IMR-90 (cell line): Measurements from ENCODE around the gene SPTLC2. TPM values are rescaled to one million over a fixed set of nuclear protein-coding genes. Genes with fewer than 3 reads are reported as not detected.
A peak's percentile ranks its signal among the peaks of the same experiment; 100 is the strongest.

Source experiments
- ATAC-seq: fragments of 200-7000 bp; cut with Tn5 transposase; 2 replicates; pipeline ENCODE4 v1.9.1; 2020; ENCODE audit warnings: low read depth, mild to moderate bottlenecking, moderate library complexity
- BruUV-seq: library from RNA; stranded (reverse); fragments of 400-500 nt; replicated peaks from 2 replicates; lab custom pipeline; 2021; lab: Mats Ljungman, UMichigan
- CTCF ChIA-PET: fragments of 300-600 bp; formaldehyde crosslinking; extraction: SDS; loops from one replicate; lab custom pipeline; 2021; ENCODE audit warnings: antibody characterized with exemption; lab: Yijun Ruan, JAX
- POLR2A ChIA-PET: fragments of 300-600 bp; sonication (Branson Sonifier 250); formaldehyde crosslinking; loops from one replicate; lab custom pipeline; 2022; ENCODE audit warnings: antibody characterized with exemption; ENCODE audit not compliant: unreplicated experiment; lab: Charles Lee
- DNase-seq: peaks from one replicate; pipeline ENCODE4 v3.0.0; 2013
- H2AFZ ChIP-seq: replicated peaks from 2 replicates; pipeline ENCODE3; 2013; ENCODE audit warnings: low read length, mild to moderate bottlenecking; ENCODE audit not compliant: poor library complexity
- H2AK5ac ChIP-seq: 2 replicates; pipeline ENCODE4 v1.6.1; 2013; ENCODE audit warnings: low read depth, low read length, inconsistent platforms
- H2AK9ac ChIP-seq: replicated peaks from 2 replicates; pipeline ENCODE3; 2013; ENCODE audit warnings: mild to moderate bottlenecking, low read depth, low read length, moderate library complexity; ENCODE audit not compliant: poor library complexity
- H2BK120ac ChIP-seq: 2 replicates; pipeline ENCODE4 v1.6.1; 2013; ENCODE audit warnings: low read depth, low read length, inconsistent platforms
- H2BK15ac ChIP-seq: 3 replicates; pipeline ENCODE4 v1.6.1; 2013; ENCODE audit warnings: low read depth, low read length, inconsistent platforms
- H2BK20ac ChIP-seq: 2 replicates; pipeline ENCODE4 v1.6.1; 2013; ENCODE audit warnings: low read depth, mild to moderate bottlenecking, inconsistent platforms, low read length, moderate library complexity
- H2BK5ac ChIP-seq: 2 replicates; pipeline ENCODE4 v1.6.1; 2013; ENCODE audit warnings: mild to moderate bottlenecking, low read depth, low read length, inconsistent platforms; ENCODE audit not compliant: poor library complexity, severe bottlenecking
- H3K14ac ChIP-seq: replicated peaks from 2 replicates; pipeline ENCODE4 v1.6.1; 2013; ENCODE audit warnings: low read depth, low read length, inconsistent platforms
- H3K18ac ChIP-seq: 2 replicates; pipeline ENCODE4 v1.6.1; 2013; ENCODE audit warnings: low read depth, low read length, control low read depth
- H3K23ac ChIP-seq: 2 replicates; pipeline ENCODE4 v1.6.1; 2013; ENCODE audit warnings: low read depth, low read length, inconsistent platforms
- H3K27ac ChIP-seq: 2 replicates; pipeline ENCODE4 v1.5.1; 2013; ENCODE audit warnings: mild to moderate bottlenecking, control low read depth, low read length; ENCODE audit not compliant: insufficient read depth
- H3K27me3 ChIP-seq: 2 replicates; pipeline ENCODE4 v1.6.1; 2013; ENCODE audit warnings: low read length; ENCODE audit not compliant: control insufficient read depth, insufficient read depth
- H3K36me3 ChIP-seq: 2 replicates; pipeline ENCODE4 v1.6.1; 2013; ENCODE audit warnings: low read length, mixed read lengths; ENCODE audit not compliant: control insufficient read depth, insufficient read depth
- H3K4ac ChIP-seq: 2 replicates; pipeline ENCODE4 v1.6.1; 2013; ENCODE audit warnings: low read depth, low read length, inconsistent platforms
- H3K4me1 ChIP-seq: 2 replicates; pipeline ENCODE4 v1.6.1; 2013; ENCODE audit warnings: low read length, mixed read lengths; ENCODE audit not compliant: control insufficient read depth, insufficient read depth
- H3K4me2 ChIP-seq: 2 replicates; pipeline ENCODE4 v1.6.1; 2013; ENCODE audit warnings: low read depth, mild to moderate bottlenecking, control low read depth, low read length, moderate library complexity
- H3K4me3 ChIP-seq: 2 replicates; pipeline ENCODE4 v1.5.1; 2013; ENCODE audit warnings: low read depth, mild to moderate bottlenecking, control low read depth, low read length, moderate library complexity; ENCODE audit not compliant: insufficient read depth
- H3K56ac ChIP-seq: 2 replicates; pipeline ENCODE4 v1.6.1; 2013; ENCODE audit warnings: low read length, inconsistent platforms; ENCODE audit not compliant: insufficient read depth; ENCODE audit errors: extremely low read depth
- H3K79me1 ChIP-seq, 2 experiments: 2 replicates each; pipeline ENCODE4 v1.6.1; 2013; ENCODE audit warnings: low read length in 2 of 2, inconsistent platforms in 1 of 2, low read depth in 1 of 2
- H3K9ac ChIP-seq: 2 replicates; pipeline ENCODE4 v1.6.1; 2013; ENCODE audit warnings: low read depth, low read length, control low read depth
- H3K9me1 ChIP-seq: 2 replicates; pipeline ENCODE4 v1.6.1; 2013; ENCODE audit warnings: low read length, inconsistent platforms; ENCODE audit not compliant: insufficient read depth
- H3K9me3 ChIP-seq: 2 replicates; pipeline ENCODE4 v1.6.1; 2013; ENCODE audit warnings: low read length; ENCODE audit not compliant: control insufficient read depth, insufficient read depth
- H4K20me1 ChIP-seq: 2 replicates; pipeline ENCODE4 v1.6.1; 2013; ENCODE audit warnings: low read length, inconsistent platforms; ENCODE audit not compliant: insufficient read depth
- H4K5ac ChIP-seq: 2 replicates; pipeline ENCODE4 v1.6.1; 2013; ENCODE audit warnings: mild to moderate bottlenecking, low read depth, low read length, control low read depth
- H4K8ac ChIP-seq, 2 experiments: 2 replicates each; pipeline ENCODE4 v1.6.1; 2013; ENCODE audit warnings: low read depth in 2 of 2, low read length in 2 of 2, control low read depth in 1 of 2, inconsistent platforms in 1 of 2
- H4K91ac ChIP-seq: 2 replicates; pipeline ENCODE4 v1.6.1; 2013; ENCODE audit warnings: low read depth, low read length, inconsistent platforms; ENCODE audit not compliant: insufficient read depth
- MXI1 ChIP-seq: IDR thresholded peaks from 2 replicates; pipeline ENCODE4 v1.6.1; 2012; ENCODE audit warnings: low read depth, mild to moderate bottlenecking, low read length, moderate library complexity, borderline replicate concordance
- NFE2L2 ChIP-seq: fragments of 150-350 bp; IDR thresholded peaks from 2 replicates; pipeline ENCODE4 v1.6.1; 2016; ENCODE audit warnings: low read depth, mild to moderate bottlenecking, low read length
- USF2 ChIP-seq: fragments of 150-350 bp; IDR thresholded peaks from 2 replicates; pipeline ENCODE4 v1.6.1; 2017; ENCODE audit warnings: mild to moderate bottlenecking, antibody characterized with exemption, low read length, low read depth
- WGBS, 2 experiments: methylation state at CpG; one replicate each; pipeline versions ENCODE4 v1.1.5 to v1.1.7; 2013; ENCODE audit warnings: missing lambda C conversion rate in 2 of 2; ENCODE audit not compliant: insufficient read length in 1 of 2; ENCODE audit errors: extremely low coverage in 2 of 2; 5-methylcytosine and 5-hydroxymethylcytosine counted together
- dilution Hi-C: fragments of 300-500 bp; cut with HindIII; formaldehyde crosslinking; loops from one replicate; pipeline ENCODE4 v1.14.3; 2018; ENCODE audit warnings: low sequenced_read_pairs; ENCODE audit not compliant: unreplicated experiment
- in situ Hi-C: fragments of 300-500 bp; cut with MboI; formaldehyde crosslinking; loops from 3 replicates; pipeline ENCODE4 v1.14.3; 2019; ENCODE audit warnings: low sequenced_read_pairs, inconsistent platforms, mixed read lengths
- intact Hi-C: fragments of 100-400 bp; cut with micrococcal nuclease; formaldehyde crosslinking; loops from 2 replicates; pipeline ENCODE4 v1.10.0; 2022
- polyA plus RNA-seq, 3 experiments: library from polyadenylated mRNA; depleted of rRNA; stranded (reverse); fragments of >200 nt; gene quantifications; 2 replicates each; pipeline ENCODE4 v1.2.3, GENCODE V29; 2012; ENCODE audit warnings: low replicate concordance in 1 of 3
- total RNA-seq: library from RNA; depleted of rRNA; stranded (reverse); fragments of >200 nt; gene quantifications from 2 replicates; pipeline ENCODE4 v1.2.3, GENCODE V29; 2012

SPTLC2 gene
- total and polyA plus RNA-seq, 2 of the 4 experiments (the other 2 are of a cell fraction): 22.6 to 68.3 TPM

GRCh38 chr14:77543240-77543551 is 73.2 kb downstream of the SPTLC2 start:
- Histone ChIP-seq H2BK120ac (no peak overlapping the region), H4K8ac (no peak overlapping the region), H3K14ac (no peak overlapping the region), H3K9me3 (no peaks in the 10 kb centered on the region), H4K91ac (no peak overlapping the region), H3K79me1 (peaks cover 18 to 35% of the 10 kb centered on the region in 2 experiments), H2AK5ac (no peak overlapping the region), H3K9me1 (no peaks in the 10 kb centered on the region), H3K4me3 (no peak overlapping the region), H2AFZ (no peak overlapping the region), H3K4me2 (no peak overlapping the region), H2BK15ac (no peak overlapping the region), H3K9ac (no peak overlapping the region), H3K27ac (no peak overlapping the region), H3K27me3 (no peaks in the 10 kb centered on the region), H4K20me1 (no peaks in the 10 kb centered on the region), H3K36me3 (peaks cover 17% of the 10 kb centered on the region), H3K23ac (no peak overlapping the region), H3K4ac (no peak overlapping the region), H2BK20ac (no peak overlapping the region), H2BK5ac (no peak overlapping the region), H3K18ac (no peak overlapping the region), H4K5ac (no peak overlapping the region), H3K4me1 (peaks cover 8% of the 10 kb centered on the region; the same call in 1 of the 2 replicates), H2AK9ac (no peak overlapping the region), H3K56ac (no peak overlapping the region)
- BruUV-seq: no TSS peak
- DNase-seq: no peak
- TF ChIP-seq NFE2L2: no peak
- TF ChIP-seq USF2: no peak
- no peak for TF ChIP-seq MXI1
- in situ Hi-C loops: loop anchor here (10.0 kb wide), 1 partner anchor 248 kb away; no protein-coding TSS in a partner anchor
- no CpG with 5 or more reads among the region's 5 CpGs for WGBS, 2 experiments
- intact Hi-C loops: no loop called here
- ChIA-PET POLR2A (no interaction called here), CTCF (interaction anchor here (1.0 kb wide), 1 partner anchor 84 kb away, joined by 3 read pairs; no protein-coding TSS in a partner anchor)
- dilution Hi-C loops: no loop called here
- ATAC-seq: peak; percentile 36
